NCI-H82 (cell line): ENCODE results near the gene EEF1AKMT1.
A peak's percentile ranks its signal among the peaks of the same experiment; 100 is the strongest.
"Not testable (repeated sequence)": the region's sequence is repeated elsewhere in the genome, so short reads cannot be mapped to it uniquely, and the experiment has no call there.

ENCODE experiments used
- DNase-seq: peaks from one replicate; lab custom pipeline; 2025; lab: John Stamatoyannopoulos, UW

EEF1AKMT1 gene

DNA sequence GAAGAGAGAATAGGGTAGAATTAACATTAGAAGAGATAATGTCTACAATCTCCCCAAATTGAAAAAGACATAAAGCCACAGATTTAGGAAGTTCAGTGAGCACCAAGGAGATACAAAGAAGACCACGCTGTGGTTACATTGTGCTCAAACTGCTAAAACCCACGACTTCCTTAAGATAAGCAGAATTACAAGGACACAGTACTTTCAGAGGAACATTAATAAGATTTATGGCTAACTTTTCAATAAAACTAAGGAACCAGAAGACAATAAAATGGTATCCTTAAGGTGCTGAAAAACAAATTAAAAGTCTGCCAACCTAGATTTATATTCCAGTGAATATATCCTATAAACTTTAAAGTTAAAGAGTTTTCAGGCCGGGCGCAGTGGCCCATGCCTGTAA, 77.7 kb downstream of the EEF1AKMT1 start:
- no peak for DNase-seq

- no peak for DNase-seq
Measured at GRCh38 chr13:20691616-20692015, 82.1 kb downstream of the EEF1AKMT1 start.

DNA sequence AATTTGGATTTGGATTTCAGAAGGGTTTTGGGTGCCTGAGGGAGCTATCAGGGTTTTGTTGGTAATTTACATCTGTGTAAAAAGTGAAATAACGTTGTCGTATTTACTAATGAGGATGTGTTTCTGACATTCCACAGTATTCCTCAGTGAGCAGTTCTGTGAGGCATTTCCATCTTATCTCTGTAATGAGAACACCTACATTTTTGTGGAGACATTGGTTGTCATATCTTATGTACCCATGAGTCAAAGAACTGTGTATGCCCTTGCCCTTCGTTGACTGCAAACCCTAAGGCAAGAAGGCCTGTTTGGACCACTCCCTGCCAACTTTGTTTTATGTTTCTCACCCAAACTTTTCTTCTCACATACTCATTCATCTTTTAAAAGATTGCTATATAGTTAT, 84.5 kb downstream of the EEF1AKMT1 start:
- DNase-seq, result no peak

GRCh38 chr13:20686863-20687579, 86.7 kb downstream of the EEF1AKMT1 start:
- DNase-seq, result peak; percentile 40

- DNase-seq, result no peak
Measured at GRCh38 chr13:20686167-20686566, 87.6 kb downstream of the EEF1AKMT1 start.

- no peak for DNase-seq
Measured at GRCh38 chr13:20685092-20685491, 88.7 kb downstream of the EEF1AKMT1 start.

DNA sequence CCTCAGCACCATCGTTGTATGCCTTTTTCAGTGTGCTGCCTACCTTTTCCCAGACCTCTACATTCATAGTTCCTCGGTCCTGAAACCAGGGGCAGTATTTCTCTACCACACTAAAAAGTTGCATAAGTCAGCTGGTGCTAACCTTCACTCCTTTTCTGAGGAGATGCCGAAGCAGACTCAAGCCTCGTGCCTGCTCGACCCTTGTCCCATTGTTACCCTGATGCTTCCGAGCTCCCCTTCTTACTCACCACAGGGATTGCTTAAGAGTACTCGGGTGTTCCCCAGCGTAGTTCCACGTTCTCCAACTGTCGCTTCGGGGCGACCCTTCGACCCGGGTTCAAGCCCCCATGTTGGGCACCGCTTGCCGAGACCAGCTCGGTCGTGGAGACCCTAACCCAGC, 89.2 kb downstream of the EEF1AKMT1 start:
- DNase-seq, result no peak

- DNase-seq, result no peak
Measured at GRCh38 chr13:20684041-20684440, 89.7 kb downstream of the EEF1AKMT1 start.

GRCh38 chr13:20682061-20682460, 91.7 kb downstream of the EEF1AKMT1 start:
- DNase-seq, result no peak

DNA sequence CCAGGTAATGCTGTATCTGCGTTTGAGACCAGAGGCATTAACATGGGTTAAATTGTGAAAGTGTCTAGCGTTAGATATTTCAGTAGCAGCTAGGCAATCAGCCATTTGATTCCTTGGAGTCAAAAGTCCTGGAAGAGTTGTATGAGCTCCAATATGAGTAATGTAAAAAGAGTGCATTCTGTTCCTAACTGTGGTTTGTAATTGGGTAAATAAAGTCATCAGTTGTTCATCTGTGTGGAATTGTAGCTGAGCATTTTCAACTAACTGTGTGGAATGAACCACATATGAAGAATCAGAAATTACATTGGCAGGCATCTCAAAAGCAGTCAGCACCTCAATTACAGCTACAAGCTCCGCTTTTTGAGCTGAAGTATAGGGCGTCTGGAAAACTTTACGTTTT, 92.3 kb downstream of the EEF1AKMT1 start:
- not testable (repeated sequence) for DNase-seq

DNA sequence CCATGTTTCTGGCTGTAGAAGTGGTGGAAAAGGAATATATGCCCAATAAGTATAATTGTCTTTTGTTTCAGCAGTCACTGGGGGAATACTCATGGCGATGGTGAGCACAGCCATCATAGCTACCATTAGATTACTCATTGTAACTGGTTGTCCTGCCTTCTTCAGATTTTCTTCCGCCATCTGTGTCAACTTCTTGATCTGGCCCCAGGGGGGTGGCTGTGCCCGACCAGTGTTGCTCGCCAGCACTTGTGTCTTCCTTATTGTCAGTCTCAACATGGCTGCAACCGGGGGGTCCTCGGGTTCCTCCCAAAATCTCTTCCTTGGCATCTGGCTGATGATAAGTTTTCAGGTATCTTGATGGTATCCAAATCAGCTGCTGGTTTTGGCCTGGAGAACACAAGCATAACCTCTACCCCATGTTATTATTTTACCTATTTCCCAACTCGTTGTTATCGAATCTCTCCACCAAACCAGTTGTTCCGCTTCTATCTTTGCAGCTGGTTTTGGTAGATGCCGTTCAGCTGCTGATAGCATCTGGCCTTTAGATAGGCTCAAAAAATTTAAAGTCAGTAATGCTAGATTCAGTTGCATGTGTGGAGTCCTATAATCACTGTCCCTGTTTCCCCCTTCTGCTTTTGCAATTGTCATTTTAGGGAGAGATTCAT, 93.2 kb downstream of the EEF1AKMT1 start:
- no peak for DNase-seq

- DNase-seq, result no peak
Measured at GRCh38 chr13:20679879-20680278, 93.9 kb downstream of the EEF1AKMT1 start.
